ENCODE data around the gene LAYN.

The LAYN gene

GRCh38 chr11:111531687-111532364 lies 8.7 kb upstream of the LAYN start:
- DNase-seq, result no peak

DNA sequence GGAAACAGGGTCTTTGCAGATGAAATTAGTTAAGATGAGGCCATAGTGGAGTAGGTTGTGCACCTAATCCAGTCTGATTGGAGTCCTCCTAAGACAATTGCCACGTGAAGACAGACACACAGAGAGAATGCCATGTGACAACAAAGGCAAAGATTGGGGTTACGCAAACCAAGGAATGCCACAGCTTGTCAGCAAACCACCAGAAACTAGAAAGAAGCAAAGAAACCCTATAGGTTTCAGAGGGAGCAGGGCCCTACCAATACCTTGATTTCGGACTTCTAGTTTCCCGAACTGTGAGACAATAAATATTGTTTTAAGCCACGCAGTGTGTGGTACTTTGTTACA lies 8.2 kb upstream of the LAYN start:
- no peak for DNase-seq

DNA sequence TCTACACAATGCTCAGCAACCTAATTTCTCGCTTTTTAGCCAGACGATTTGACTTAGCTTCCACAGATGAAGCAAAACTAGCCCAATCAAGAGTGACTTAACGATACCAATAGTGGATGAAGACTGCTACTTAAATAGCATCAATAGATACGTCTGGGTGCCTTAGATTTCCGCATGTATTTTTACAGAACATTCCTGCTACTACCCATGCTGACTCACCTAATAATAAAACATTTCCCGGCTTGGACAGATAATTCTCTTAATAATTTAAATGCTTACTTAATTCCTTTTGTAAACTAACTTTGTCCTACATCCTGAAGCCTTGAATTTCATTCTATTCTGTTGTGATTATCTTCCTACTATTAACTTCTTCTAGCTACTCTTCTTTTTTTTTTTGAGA lies 5.2 kb upstream of the LAYN start:
- DNase-seq, result no peak

DNA sequence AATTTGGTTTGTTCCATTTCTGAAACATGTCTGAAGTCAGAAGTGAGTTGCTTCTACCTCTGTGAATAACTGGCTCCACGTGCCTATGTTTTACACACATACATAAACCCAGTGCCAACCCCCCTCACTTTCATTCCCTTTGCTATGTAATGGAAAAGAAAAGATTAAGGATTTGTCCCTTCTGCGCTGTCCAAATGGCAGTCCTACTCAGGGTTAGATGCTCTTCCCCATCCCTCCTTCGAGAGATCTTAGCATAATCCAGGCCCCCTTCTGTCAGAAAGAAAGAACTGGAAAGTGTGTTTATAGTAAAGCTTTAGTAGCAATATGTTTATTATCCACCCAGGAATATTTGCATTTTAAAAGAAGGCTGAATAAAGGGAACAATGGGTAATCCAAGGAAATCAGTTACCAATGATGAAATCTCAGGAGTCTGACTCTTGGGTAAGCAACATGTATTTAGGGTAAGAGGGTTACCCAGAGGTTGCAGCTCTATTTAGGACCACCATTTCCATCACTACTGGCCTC lies 3.1 kb upstream of the LAYN start:
- DNase-seq, result no peak

DNA sequence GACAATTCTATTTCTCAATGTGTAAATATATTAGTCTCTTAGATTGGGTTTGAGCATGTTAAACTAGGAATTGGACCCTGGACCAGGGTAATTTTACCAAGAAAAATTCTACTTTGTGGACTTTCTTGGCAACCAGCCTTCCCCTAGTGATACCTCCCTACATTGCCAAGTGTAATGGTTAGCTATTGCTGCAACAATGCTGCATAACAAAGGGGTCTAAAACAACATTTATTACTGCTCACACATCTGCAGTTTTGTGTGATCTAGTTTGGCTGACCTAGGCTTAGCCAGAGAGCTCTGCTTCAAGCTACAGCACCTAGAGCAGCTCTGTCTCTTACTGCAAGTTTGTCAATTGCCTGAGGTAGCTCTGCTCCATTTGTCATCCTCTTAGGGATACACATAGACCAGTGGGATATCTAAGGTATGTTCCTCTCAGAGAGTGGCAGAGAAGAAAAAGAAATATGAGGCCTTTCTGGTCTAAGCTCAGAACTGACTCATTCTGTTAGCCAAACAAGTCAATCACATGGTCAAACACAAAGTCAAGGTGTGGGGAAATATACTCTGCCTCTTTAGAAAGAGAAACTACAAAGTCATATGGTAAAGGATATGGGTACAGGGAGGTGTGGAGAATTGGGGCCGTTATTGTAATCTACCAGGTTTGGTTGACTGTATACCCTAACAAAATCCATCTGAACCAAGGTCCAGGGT lies 2.0 kb upstream of the LAYN start:
- no peak for DNase-seq

GRCh38 chr11:111539426-111540113 lies 950 bp upstream of the LAYN start:
- DNase-seq, result no peak

DNA sequence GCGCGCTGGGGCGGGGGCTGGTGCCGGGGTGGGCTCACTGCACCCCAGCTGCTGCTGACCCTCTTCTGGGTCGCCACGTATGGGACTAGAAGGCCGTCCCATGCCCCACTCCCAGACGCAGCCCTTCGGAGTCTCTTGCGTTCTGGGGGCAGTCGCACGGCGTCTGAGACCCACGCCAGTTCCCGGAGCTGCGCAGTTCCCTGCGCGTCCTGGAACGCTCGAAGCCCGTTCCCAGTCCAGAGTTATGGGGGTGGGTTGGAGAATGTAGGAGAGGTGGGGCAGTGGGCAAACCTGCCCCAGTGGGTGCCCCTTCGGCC lies 375 bp downstream of the LAYN start:
- no peak for DNase-seq

GRCh38 chr11:111541254-111542061 lies 938 bp downstream of the LAYN start:
- DNase-seq, result no peak

- DNase-seq, result no peak
Measured at GRCh38 chr11:111542606-111543275, 2.2 kb downstream of the LAYN start.

GRCh38 chr11:111548525-111548924 lies 8.0 kb downstream of the LAYN start:
- no peak for DNase-seq

DNA sequence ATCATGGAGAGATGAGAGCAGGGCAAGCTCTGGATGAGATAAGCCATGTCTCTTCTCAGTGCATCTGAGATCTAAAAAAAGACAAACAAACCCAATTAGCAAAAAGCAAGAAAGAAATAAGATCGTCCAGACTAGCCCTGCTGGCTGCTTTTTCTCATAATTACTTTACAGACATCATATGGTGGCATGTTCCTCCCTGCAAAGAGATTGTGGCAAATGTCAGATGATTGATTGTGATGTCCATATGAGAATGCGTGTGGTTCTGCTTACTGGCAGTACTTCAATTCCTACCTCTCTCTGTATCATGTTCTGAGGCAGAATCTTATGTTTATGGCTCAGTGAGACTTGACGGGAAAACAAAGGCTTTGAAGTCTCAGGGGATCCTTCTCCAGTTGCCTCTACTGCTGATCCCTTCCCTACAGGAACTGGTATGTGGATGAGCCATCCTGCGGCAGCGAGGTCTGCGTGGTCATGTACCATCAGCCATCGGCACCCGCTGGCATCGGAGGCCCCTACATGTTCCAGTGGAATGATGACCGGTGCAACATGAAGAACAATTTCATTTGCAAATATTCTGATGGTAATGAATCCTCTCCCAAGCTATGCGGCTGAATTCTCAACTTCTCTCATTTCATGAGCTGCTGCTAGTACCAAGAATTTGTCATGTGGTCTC lies 8.8 kb downstream of the LAYN start:
- DNase-seq, result no peak

- DNase-seq, result no peak
Measured at GRCh38 chr11:111549869-111550203, 9.3 kb downstream of the LAYN start.

GRCh38 chr11:111550258-111550657 lies 9.7 kb downstream of the LAYN start:
- DNase-seq, result no peak

DNA sequence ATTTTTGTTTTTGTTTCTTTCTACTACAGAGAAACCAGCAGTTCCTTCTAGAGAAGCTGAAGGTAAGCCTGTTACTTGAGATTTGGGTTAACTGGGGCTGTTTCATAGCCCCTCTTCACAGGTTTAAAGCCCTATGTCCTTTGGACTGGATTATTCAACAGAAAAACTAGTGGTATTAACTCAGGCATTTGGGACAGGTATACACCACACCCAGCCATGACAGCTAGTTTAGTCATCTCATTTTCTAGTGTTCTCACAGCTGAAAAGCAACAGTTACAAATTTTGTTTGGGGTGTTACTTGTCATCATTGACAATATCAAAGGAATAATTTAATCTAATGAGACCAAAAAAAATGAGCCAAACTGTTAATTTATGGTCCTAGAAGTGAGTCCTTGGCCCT lies 14.0 kb downstream of the LAYN start:
- no peak for DNase-seq

DNA sequence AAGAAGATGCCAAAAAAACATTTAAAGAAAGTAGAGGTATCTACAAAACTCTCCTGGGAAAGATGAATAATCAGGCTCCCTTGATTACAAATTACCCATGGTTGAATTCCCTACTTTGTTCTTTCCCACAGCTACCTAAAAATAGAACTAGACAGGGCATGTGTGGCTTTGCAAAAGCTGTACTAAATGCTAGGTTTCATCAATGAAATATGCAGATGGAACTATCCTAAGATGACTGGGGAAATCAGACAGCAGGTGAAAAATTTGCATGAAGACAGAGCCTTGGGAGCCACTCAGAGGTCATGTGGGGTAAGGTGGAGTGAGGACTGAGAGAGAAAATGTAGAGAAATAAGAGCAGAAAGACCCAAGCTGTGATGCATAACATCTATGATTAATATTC lies 14.7 kb downstream of the LAYN start:
- no peak for DNase-seq

- DNase-seq, result no peak
Measured at GRCh38 chr11:111557425-111558111, 17.0 kb downstream of the LAYN start.

- DNase-seq, result no peak
Measured at GRCh38 chr11:111559800-111560464, 19.4 kb downstream of the LAYN start.

- no peak for DNase-seq
Measured at GRCh38 chr11:111560800-111561199, 20.3 kb downstream of the LAYN start.

DNA sequence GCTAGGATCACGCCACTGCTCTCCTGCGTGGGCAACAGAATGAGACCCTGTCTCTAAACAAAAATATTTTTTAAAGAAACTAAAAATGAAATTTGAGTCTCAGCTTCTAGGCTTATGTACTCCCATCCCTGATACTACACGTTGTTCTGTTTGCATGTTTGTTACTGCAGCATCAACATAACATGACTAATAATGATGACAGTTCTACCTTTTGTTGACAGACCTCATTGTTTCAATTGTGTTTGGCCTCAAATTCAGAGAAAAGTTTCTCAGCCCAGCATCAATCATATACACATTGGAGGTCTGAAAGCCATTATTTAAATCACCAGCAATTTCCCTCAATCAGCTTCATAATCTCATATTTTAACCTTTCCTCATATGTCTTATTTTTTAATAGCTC lies 20.8 kb downstream of the LAYN start:
- DNase-seq, result no peak

- no peak for DNase-seq
Measured at GRCh38 chr11:111561791-111562325, 21.3 kb downstream of the LAYN start.

Measured in hematopoietic multipotent progenitor cell treated with erythropoietin and hydrocortisone succinate and interleukin-3 and kit ligand, for 6 days (in vitro differentiated cells).